Measurements from ENCODE around the gene CHMP4A.

- no peak for TF ChIP-seq POLR2A (IDR thresholded peaks at IDR 0.05; ENCODE audit: low read depth, low read length)
- TF ChIP-seq POLR2AphosphoS5 (IDR thresholded peaks at IDR 0.05; ENCODE audit: low read depth, low read length), result no peak; the same call in 1 of the 2 replicates
- TF ChIP-seq TAF1 (IDR thresholded peaks at IDR 0.05; ENCODE audit: borderline replicate concordance, low read depth, low read length), result no peak
These were observed 24.8 kb upstream of the CHMP4A start for GRCh38 chr14:24238123-24238522.

All from GM12892 (cell line).